GM19099 (cell line): ENCODE results near the gene UNC80.

Experiments used
- POLR2A ChIP-seq: IDR thresholded peaks from 3 replicates; pipeline ENCODE4 v1.6.1; 2011; ENCODE audit warnings: low read depth; ENCODE audit not compliant: insufficient read length; ENCODE audit errors: extremely low read depth

The UNC80 gene

DNA sequence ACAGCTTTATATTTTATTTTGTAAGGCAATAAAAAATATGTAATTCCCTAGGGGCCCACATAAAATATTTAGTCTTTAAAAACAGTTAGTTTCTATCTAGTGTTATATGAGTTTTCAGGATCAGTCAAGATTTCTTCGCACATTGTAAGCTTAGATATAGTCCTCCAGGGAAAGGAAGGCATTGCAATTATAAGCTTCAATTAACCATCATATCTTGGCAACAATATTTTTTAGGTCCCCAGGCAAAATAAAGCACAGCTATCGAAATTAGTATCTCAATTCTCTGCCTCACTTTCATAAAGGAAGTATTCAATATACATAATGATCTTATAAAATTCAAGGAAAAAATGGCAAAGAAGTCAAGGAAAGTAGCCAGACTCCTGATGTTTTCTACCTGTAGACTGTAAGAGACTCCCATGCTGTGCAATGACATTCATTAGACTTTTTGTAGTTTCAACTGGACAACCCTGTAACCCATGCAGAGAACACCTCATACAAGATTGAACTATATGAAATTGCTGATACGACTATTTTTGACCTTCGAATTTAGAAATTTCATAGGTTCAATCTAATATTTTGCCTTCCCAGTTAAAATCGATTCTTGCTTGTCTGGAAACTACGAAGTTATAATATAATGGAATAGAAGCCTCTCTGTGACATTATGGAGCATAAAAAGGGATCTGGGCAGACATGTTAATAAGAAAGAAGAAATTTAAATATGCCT, 96.8 kb downstream of the UNC80 start:
- no peak for TF ChIP-seq POLR2A

GRCh38 chr2:209870067-209870466, 98.4 kb downstream of the UNC80 start:
- no peak for TF ChIP-seq POLR2A

- TF ChIP-seq POLR2A = no peak
Measured at GRCh38 chr2:209872675-209873074, 101.0 kb downstream of the UNC80 start.

DNA sequence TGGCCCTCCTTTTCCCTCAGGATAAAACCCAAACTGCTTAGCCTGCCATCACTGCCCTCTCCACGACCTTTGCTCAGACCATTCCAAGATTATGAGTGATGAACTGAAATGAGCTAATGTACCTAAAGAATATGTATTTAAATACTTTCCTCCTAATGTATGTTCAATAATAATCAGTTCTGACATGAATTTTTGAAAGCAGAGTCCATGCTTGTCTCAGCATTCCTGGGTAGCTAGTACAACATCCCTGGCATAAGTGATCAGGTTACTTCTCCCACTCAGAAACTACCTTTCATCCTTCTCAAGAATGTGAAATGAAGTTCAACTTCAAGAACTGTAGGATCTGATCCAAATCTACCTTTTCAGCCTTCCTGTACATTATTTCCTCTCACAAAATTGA, 103.6 kb downstream of the UNC80 start:
- no peak for TF ChIP-seq POLR2A

- TF ChIP-seq POLR2A = no peak
Measured at GRCh38 chr2:209876211-209876610, 104.6 kb downstream of the UNC80 start.

GRCh38 chr2:209878701-209879100, 107.1 kb downstream of the UNC80 start:
- no peak for TF ChIP-seq POLR2A

DNA sequence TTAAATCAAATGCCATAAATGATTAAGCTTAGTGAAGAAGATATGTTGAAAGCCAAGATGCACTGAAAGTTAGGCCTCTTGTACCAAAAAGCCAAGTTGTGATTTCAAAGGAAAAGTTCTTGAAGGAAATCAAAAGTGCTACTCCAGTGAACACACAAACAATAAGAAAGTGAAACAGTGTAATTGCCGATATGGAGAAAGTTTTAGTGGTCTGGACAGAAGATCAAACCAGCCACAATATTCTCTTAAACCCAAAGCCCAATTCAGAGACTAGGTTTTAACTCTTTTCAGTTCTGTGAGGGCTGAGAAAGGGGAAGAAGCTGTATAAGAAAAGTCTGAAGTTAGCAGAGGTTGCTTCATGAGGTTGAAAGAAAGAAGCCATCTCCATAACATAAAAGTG, 129.0 kb downstream of the UNC80 start:
- no peak for TF ChIP-seq POLR2A

DNA sequence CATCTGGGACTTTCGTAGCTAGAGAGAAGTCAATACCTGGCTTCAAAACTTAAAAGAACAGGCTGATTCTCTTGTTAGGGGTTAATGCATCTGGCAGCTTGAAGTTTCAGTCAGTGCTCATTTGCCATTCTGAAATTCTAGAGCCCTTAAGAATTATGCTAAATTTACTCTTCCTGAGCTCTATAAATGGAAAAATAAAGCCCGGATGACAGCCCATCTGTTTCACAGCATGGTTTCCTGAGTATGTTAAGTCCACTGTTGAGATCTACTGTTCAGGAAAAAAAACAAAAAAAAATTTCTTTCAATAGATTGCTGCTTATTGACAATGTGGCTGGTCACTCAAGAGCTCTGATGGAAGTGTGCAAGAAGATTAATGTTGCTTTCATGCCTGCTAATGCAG, 129.5 kb downstream of the UNC80 start:
- TF ChIP-seq POLR2A = no peak

DNA sequence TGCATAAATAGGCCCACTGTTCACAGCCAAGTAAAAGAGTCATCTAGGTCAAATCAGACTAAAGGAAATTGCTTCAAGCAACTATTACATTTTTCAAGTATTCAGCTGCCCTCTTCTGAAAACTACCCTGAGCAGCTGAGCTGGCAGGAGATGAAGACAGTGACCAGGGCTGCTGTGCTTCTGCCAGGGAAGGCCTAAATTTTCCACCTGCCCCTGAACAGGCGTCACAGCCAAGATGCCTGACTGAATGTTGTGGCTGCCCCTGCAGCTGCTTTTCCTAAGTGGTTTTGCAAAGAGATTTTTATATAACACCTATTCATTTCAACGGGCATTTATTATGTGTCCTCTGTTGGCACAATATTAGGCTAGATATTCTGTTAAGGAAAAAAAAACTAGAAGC, 134.1 kb downstream of the UNC80 start:
- TF ChIP-seq POLR2A = no peak

GRCh38 chr2:209907746-209908145, 136.1 kb downstream of the UNC80 start:
- TF ChIP-seq POLR2A = no peak

- no peak for TF ChIP-seq POLR2A
Measured at GRCh38 chr2:209908511-209908910, 136.9 kb downstream of the UNC80 start.

DNA sequence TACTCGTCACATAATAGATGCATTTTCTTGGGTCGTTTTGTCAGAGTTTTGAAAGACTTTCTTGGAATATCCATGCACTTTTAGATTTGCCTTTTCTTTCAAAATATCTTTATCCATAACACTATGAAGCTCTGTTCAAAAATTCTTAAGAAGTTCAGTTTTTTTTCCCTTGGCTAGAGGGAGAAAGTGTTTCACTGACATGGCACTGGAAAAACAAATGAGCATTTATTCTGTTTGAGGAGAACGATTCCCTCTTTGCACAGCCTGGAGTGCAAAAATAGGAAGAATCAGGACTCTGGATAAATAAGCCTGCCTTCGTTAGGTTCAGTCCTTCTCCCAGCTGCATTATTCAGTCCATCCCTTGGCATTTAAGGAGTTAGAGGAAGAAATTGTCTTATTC, 139.9 kb downstream of the UNC80 start:
- TF ChIP-seq POLR2A = no peak

DNA sequence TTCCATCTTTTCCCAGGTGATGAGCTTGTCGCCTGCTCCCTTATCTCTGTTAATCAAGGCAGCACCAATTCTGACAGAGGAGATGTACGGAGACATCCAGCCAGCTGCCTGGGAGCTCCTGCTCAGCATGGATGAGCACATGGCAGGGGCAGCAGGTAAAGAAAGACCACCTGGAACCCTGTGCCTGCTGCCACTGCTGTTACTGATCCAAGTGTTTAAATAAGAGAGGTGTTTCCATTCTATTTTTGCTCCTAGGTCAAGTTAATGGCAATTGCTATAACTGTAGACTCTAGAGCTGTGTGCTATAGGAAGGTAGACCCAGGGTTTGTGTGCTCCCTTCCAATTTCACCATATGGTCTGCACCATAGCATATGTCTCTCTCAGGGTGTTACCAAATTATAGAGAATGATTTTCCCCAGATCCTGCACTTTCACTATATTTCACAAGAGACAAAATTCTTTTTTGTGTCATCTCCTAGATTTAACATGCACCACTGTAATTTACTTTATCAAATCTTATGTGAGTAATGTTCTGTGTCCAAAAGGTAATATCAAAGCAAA, 142.2 kb downstream of the UNC80 start:
- TF ChIP-seq POLR2A = no peak

DNA sequence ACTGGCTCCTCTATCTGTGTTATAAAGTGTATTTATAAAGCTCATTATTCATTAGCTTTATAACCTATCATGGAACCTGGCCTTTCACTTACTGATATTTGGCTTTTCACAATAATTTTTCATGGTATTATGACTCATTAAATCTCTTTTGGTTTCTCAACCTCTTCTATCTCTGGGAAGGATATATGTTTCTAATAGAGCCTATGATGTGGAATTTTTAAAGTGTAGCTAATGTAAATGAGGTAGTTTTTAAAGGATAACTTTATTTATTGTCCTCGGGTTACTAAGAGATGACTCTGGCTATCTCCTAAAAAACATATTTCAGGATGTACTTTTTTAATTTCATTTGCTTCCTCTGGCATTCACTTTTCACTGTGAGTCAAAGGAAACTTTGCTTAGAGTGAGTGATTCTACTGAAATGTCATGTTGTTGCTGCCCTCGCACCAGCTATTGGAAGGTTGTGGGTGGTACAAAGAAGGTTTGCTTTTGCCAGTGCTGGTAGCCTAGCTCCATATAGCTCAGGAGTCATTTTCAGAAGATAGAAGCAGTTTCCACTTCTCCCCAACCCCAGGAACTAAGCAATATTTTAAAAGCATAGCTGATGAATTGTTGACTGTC, 145.6 kb downstream of the UNC80 start:
- no peak for TF ChIP-seq POLR2A

DNA sequence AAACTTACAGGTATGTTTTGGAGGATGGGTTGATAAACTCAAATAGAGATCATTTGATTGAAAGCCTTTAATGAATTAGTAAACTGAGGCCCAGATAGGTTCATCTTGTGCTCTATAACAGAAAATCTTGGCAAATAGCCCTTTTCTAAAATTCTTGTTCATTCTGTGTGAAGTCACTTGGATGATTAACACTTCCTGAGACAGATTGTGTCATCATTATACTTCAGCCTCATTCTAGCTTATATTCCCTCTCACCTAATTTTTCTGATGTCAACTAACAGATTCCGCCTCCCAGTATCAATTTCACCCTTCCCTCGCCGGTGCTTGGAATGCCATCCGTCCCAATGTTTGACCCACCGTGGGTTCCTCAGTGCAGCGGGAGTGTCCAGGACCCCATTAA, 146.6 kb downstream of the UNC80 start:
- no peak for TF ChIP-seq POLR2A

DNA sequence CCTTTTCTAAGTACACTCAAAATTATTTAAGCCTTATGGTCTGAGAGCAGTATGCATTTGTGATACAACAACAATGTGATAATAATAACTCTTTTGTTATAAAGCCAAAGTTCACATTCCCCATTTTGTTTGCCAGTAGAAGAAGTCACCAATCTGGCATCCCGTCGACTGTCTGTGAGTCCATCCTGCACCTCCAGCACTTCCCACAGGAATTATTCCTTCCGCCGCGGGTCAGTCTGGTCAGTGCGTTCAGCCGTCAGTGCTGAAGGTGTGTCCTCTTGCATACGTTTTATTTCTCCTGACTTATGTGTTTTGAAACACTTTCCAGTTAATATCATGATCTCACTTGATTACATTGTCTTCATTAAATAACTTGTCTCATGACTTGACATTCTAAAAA, 150.5 kb downstream of the UNC80 start:
- no peak for TF ChIP-seq POLR2A
